DOHH2 (cell line): ENCODE measurements around the gene ZNF580.

ENCODE experiments used
- H3F3A ChIP-seq: fragments of 200-600 bp; sonication (generic), shearing (Covaris generic); 2 replicates; pipeline ENCODE4 v1.6.0; 2016; ENCODE audit warnings: antibody characterized with exemption, mild to moderate bottlenecking; ENCODE audit not compliant: control insufficient read depth, insufficient read depth
- H3K27ac ChIP-seq: fragments of 200-600 bp; sonication (generic); 2 replicates; pipeline ENCODE4 v1.5.1; 2014; ENCODE audit warnings: low read depth, mild to moderate bottlenecking, low read length, moderate library complexity
- H3K27me3 ChIP-seq: fragments of 200-600 bp; sonication (generic); 2 replicates; pipeline ENCODE4 v1.6.1; 2014; ENCODE audit warnings: mild to moderate bottlenecking, low read length, mixed read lengths; ENCODE audit not compliant: control insufficient read depth
- H3K36me3 ChIP-seq: fragments of 200-600 bp; sonication (generic); 2 replicates; pipeline ENCODE4 v1.6.1; 2014; ENCODE audit warnings: mild to moderate bottlenecking, low read length, moderate library complexity, mixed read lengths; ENCODE audit not compliant: control insufficient read depth
- H3K4me1 ChIP-seq: fragments of 200-600 bp; sonication (generic); 2 replicates; pipeline ENCODE4 v1.6.1; 2014; ENCODE audit warnings: mild to moderate bottlenecking, low read length, mixed read lengths; ENCODE audit not compliant: control insufficient read depth
- H3K4me2 ChIP-seq: fragments of 200-600 bp; sonication (generic); 2 replicates; pipeline ENCODE4 v1.6.0; 2014; ENCODE audit warnings: mild to moderate bottlenecking, low read length, moderate library complexity
- H3K4me3 ChIP-seq: fragments of 200-600 bp; sonication (generic); 2 replicates; pipeline ENCODE4 v1.5.1; 2014; ENCODE audit warnings: mild to moderate bottlenecking, low read length, mixed read lengths
- H3K79me2 ChIP-seq: fragments of 200-600 bp; sonication (generic); 2 replicates; pipeline ENCODE4 v1.6.1; 2014; ENCODE audit warnings: mild to moderate bottlenecking, low read length, mixed read lengths; ENCODE audit not compliant: control insufficient read depth
- H3K9me2 ChIP-seq: fragments of 200-600 bp; sonication (generic); replicated peaks from 2 replicates; pipeline ENCODE4 v1.6.1; 2014; ENCODE audit warnings: mild to moderate bottlenecking, low read length, mixed read lengths; ENCODE audit not compliant: control insufficient read depth
- H3K9me3 ChIP-seq: fragments of 200-600 bp; sonication (generic); 2 replicates; pipeline ENCODE4 v1.6.1; 2014; ENCODE audit warnings: antibody characterized with exemption, low read length, mixed read lengths; ENCODE audit not compliant: control insufficient read depth, insufficient read depth
- H4K20me1 ChIP-seq: fragments of 200-600 bp; sonication (generic); 2 replicates; pipeline ENCODE4 v1.6.0; 2014; ENCODE audit warnings: low read depth, mild to moderate bottlenecking, antibody characterized with exemption, low read length, moderate library complexity; ENCODE audit not compliant: control insufficient read depth, insufficient read depth
- CTCF ChIP-seq: fragments of 200-600 bp; sonication (generic); IDR thresholded peaks from one replicate; pipeline ENCODE4 v1.5.1; 2014; ENCODE audit warnings: antibody characterized with exemption, mild to moderate bottlenecking, low read depth, low read length; ENCODE audit not compliant: poor library complexity, severe bottlenecking
- EZH2phosphoT487 ChIP-seq: fragments of 200-600 bp; sonication (generic); IDR thresholded peaks from 2 replicates; pipeline ENCODE4 v1.6.1; 2017; ENCODE audit warnings: borderline replicate concordance, mild to moderate bottlenecking, antibody characterized with exemption, low read length, moderate library complexity, mixed read lengths

ZNF580 gene

GRCh38 chr19:55613930-55614710, 26.7 kb upstream of the ZNF580 start:
- no peaks in the 10 kb centered on the region for H3K9me3 ChIP-seq
- H3K9me2 ChIP-seq = no peaks in the 10 kb centered on the region
- no peak overlapping the region for H3K4me3 ChIP-seq
- peaks cover 4% of the 10 kb centered on the region; the same call in 1 of the 2 replicates for H4K20me1 ChIP-seq
- no peak overlapping the region for H3K4me2 ChIP-seq
- no peaks in the 10 kb centered on the region for H3K27me3 ChIP-seq
- 0 out of 2 replicates have a peak, but pooled peaks cover under 1% of the 10 kb centered on the region for H3F3A ChIP-seq
- H3K4me1 ChIP-seq = peaks cover 7% of the 10 kb centered on the region
- peaks cover 40% of the 10 kb centered on the region for H3K79me2 ChIP-seq
- no peak for TF ChIP-seq CTCF
- no peak for TF ChIP-seq EZH2phosphoT487
- H3K36me3 ChIP-seq = peaks cover 37% of the 10 kb centered on the region
- no peak overlapping the region for H3K27ac ChIP-seq

GRCh38 chr19:55614711-55615542, 25.9 kb upstream of the ZNF580 start:
- H3K9me3 ChIP-seq = no peaks in the 10 kb centered on the region
- no peak overlapping the region for H3K27ac ChIP-seq
- peaks cover 32% of the 10 kb centered on the region for H3K79me2 ChIP-seq
- no peaks in the 10 kb centered on the region for H4K20me1 ChIP-seq
- TF ChIP-seq CTCF (no peak), EZH2phosphoT487 (no peak)
- H3K4me1 ChIP-seq = peaks cover 7% of the 10 kb centered on the region
- H3K27me3 ChIP-seq = no peaks in the 10 kb centered on the region
- H3K4me3 ChIP-seq = no peak overlapping the region
- peaks cover 29% of the 10 kb centered on the region for H3K36me3 ChIP-seq
- H3K4me2 ChIP-seq = no peak overlapping the region
- 0 out of 2 replicates have a peak, but pooled peaks cover 2% of the 10 kb centered on the region for H3F3A ChIP-seq
- no peaks in the 10 kb centered on the region for H3K9me2 ChIP-seq

- no peak overlapping the region for H3K27ac ChIP-seq
- TF ChIP-seq CTCF = no peak
- no peak for TF ChIP-seq EZH2phosphoT487
- H3K36me3 ChIP-seq = peaks cover 23% of the 10 kb centered on the region
- peaks cover 25% of the 10 kb centered on the region for H3K79me2 ChIP-seq
- no peaks in the 10 kb centered on the region for H3K9me2 ChIP-seq
- H3K4me3 ChIP-seq = no peak overlapping the region
- no peaks in the 10 kb centered on the region for H3K9me3 ChIP-seq
- H3F3A ChIP-seq = 0 out of 2 replicates have a peak, but pooled peaks cover 2% of the 10 kb centered on the region
- peaks cover 7% of the 10 kb centered on the region for H3K4me1 ChIP-seq
- no peaks in the 10 kb centered on the region for H3K27me3 ChIP-seq
- H3K4me2 ChIP-seq = no peak overlapping the region
- no peaks in the 10 kb centered on the region for H4K20me1 ChIP-seq
Observed at GRCh38 chr19:55615543-55616394, 25.0 kb upstream of the ZNF580 start.
